ENCODE data around the gene USP37. TPM values are rescaled to one million over a fixed set of nuclear protein-coding genes. Genes with fewer than 3 reads are reported as not detected.
A peak's percentile ranks its signal among the peaks of the same experiment; 100 is the strongest.

The USP37 gene
- total and polyA plus RNA-seq, 2 of the 13 experiments (the other 11 are each of a cell fraction or from before 2014, with no cell fraction given): 6.5 to 30.6 TPM

DNA sequence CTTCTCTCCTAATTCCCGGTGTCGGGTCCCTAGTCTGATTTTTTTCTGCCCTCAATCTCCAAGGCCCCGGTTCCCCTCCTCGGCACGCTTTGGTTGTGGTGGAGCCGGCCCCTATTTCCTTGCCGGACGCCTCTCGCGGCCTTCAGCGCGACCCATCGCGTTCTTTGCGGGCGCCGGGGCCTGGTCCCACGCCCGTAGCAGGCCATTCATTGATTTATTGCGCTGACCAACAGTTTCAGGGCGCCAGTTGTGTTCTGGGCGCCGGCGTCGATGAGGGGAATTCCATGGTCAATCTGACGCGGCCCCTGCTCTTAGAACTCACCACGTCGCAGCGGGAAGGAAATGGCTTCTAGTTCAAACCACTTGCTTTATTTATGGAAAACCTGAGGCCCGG is 884 bp upstream of the USP37 start (continued):
- TF ChIP-seq MYC (CRISPR knock-in tag; IDR thresholded peaks at IDR 0.05; ENCODE audit: borderline replicate concordance) (0 out of 2 replicates have a peak, but pooled peaks have one; percentile 44), ZNF431 (CRISPR knock-in tag; IDR thresholded peaks at IDR 0.05; ENCODE audit: borderline replicate concordance, low read depth) (peak; percentile 4; the same call in 1 of the 2 replicates), CREB1 (IDR thresholded peaks at IDR 0.05) (peak; percentile 20; the same call in 1 of the 2 replicates), CREB1 (CRISPR knock-in tag; IDR thresholded peaks at IDR 0.05) (no peak), FOXJ3 (CRISPR knock-in tag; IDR thresholded peaks at IDR 0.05; ENCODE audit: borderline replicate concordance) (peak; percentile 61; the same call in 1 of the 2 replicates), HNRNPUL1 (IDR thresholded peaks at IDR 0.05; ENCODE audit: low read depth, low read length) (no peak), ZNF234 (CRISPR knock-in tag; conservative IDR thresholded peaks at IDR 0.05) (no peak), CBX5 (CRISPR knock-in tag; IDR thresholded peaks at IDR 0.05; ENCODE audit: borderline replicate concordance) (0 out of 2 replicates have a peak, but pooled peaks have one; percentile 30), ZNF772 (CRISPR knock-in tag; IDR thresholded peaks at IDR 0.05) (no peak), RARG (CRISPR knock-in tag; IDR thresholded peaks at IDR 0.05; ENCODE audit: low read depth) (no peak), EP300 (IDR thresholded peaks at IDR 0.05; ENCODE audit: low read depth in 2 of 2, low read length in 2 of 2) (no peak), EP300 (CRISPR knock-in tag; IDR thresholded peaks at IDR 0.05; ENCODE audit: borderline replicate concordance) (no peak), PCBP2 (optimal IDR thresholded peaks at IDR 0.05; ENCODE audit: low read depth, low read length, poor library complexity, severe bottlenecking) (no peak), SRF (IDR thresholded peaks at IDR 0.05; ENCODE audit: low read depth, low read length) (no peak)
- TF ChIP-seq, protein P1, sequence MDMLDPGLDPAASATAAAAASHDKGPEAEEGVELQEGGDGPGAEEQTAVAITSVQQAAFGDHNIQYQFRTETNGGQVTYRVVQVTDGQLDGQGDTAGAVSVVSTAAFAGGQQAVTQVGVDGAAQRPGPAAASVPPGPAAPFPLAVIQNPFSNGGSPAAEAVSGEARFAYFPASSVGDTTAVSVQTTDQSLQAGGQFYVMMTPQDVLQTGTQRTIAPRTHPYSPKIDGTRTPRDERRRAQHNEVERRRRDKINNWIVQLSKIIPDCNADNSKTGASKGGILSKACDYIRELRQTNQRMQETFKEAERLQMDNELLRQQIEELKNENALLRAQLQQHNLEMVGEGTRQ (IDR thresholded peaks at IDR 0.05; ENCODE audit: low read depth, low read length): no peak
- TF ChIP-seq, protein P1 (CRISPR knock-in tag; IDR thresholded peaks at IDR 0.05; ENCODE audit: borderline replicate concordance): no peak
- TF ChIP-seq, protein P2, sequence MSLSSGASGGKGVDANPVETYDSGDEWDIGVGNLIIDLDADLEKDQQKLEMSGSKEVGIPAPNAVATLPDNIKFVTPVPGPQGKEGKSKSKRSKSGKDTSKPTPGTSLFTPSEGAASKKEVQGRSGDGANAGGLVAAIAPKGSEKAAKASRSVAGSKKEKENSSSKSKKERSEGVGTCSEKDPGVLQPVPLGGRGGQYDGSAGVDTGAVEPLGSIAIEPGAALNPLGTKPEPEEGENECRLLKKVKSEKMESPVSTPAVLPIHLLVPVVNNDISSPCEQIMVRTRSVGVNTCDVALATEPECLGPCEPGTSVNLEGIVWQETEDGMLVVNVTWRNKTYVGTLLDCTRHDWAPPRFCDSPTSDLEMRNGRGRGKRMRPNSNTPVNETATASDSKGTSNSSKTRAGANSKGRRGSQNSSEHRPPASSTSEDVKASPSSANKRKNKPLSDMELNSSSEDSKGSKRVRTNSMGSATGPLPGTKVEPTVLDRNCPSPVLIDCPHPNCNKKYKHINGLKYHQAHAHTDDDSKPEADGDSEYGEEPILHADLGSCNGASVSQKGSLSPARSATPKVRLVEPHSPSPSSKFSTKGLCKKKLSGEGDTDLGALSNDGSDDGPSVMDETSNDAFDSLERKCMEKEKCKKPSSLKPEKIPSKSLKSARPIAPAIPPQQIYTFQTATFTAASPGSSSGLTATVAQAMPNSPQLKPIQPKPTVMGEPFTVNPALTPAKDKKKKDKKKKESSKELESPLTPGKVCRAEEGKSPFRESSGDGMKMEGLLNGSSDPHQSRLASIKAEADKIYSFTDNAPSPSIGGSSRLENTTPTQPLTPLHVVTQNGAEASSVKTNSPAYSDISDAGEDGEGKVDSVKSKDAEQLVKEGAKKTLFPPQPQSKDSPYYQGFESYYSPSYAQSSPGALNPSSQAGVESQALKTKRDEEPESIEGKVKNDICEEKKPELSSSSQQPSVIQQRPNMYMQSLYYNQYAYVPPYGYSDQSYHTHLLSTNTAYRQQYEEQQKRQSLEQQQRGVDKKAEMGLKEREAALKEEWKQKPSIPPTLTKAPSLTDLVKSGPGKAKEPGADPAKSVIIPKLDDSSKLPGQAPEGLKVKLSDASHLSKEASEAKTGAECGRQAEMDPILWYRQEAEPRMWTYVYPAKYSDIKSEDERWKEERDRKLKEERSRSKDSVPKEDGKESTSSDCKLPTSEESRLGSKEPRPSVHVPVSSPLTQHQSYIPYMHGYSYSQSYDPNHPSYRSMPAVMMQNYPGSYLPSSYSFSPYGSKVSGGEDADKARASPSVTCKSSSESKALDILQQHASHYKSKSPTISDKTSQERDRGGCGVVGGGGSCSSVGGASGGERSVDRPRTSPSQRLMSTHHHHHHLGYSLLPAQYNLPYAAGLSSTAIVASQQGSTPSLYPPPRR (CRISPR knock-in tag; IDR thresholded peaks at IDR 0.05; ENCODE audit: borderline replicate concordance): no peak
- TF ChIP-seq, protein P3, sequence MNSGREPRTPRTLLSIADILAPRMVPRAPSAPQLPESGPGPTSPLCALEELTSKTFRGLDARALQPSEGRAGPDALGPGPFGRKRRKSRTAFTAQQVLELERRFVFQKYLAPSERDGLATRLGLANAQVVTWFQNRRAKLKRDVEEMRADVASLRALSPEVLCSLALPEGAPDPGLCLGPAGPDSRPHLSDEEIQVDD (CRISPR knock-in tag; IDR thresholded peaks at IDR 0.05; ENCODE audit: borderline replicate concordance): no peak
- TF ChIP-seq, protein P4, sequence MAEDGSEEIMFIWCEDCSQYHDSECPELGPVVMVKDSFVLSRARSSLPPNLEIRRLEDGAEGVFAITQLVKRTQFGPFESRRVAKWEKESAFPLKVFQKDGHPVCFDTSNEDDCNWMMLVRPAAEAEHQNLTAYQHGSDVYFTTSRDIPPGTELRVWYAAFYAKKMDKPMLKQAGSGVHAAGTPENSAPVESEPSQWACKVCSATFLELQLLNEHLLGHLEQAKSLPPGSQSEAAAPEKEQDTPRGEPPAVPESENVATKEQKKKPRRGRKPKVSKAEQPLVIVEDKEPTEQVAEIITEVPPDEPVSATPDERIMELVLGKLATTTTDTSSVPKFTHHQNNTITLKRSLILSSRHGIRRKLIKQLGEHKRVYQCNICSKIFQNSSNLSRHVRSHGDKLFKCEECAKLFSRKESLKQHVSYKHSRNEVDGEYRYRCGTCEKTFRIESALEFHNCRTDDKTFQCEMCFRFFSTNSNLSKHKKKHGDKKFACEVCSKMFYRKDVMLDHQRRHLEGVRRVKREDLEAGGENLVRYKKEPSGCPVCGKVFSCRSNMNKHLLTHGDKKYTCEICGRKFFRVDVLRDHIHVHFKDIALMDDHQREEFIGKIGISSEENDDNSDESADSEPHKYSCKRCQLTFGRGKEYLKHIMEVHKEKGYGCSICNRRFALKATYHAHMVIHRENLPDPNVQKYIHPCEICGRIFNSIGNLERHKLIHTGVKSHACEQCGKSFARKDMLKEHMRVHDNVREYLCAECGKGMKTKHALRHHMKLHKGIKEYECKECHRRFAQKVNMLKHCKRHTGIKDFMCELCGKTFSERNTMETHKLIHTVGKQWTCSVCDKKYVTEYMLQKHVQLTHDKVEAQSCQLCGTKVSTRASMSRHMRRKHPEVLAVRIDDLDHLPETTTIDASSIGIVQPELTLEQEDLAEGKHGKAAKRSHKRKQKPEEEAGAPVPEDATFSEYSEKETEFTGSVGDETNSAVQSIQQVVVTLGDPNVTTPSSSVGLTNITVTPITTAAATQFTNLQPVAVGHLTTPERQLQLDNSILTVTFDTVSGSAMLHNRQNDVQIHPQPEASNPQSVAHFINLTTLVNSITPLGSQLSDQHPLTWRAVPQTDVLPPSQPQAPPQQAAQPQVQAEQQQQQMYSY (CRISPR knock-in tag; IDR thresholded peaks at IDR 0.05): 0 out of 2 replicates have a peak, but pooled peaks have one; percentile 51

All from HepG2 (cell line).